AG04449 (cell line): ENCODE data around the gene DNAJC22.

ENCODE experiments used
- CTCF ChIA-PET: fragments of 350-600 bp; formaldehyde crosslinking; extraction: SDS; loops from one replicate; lab custom pipeline; 2021; ENCODE audit warnings: antibody characterized with exemption; lab: Yijun Ruan, JAX
- POLR2A ChIA-PET: fragments of 400-600, 350-600 bp; formaldehyde crosslinking; extraction: SDS; loops from one replicate; lab custom pipeline; 2020; ENCODE audit warnings: antibody characterized with exemption, inconsistent platforms; lab: Yijun Ruan, JAX
- DNase-seq: peaks from one replicate; pipeline ENCODE4 v3.0.0-alpha.2; 2010; ENCODE audit warnings: low read depth, low spot score
- H3K4me3 ChIP-seq: 2 replicates; pipeline ENCODE4 v1.5.1; 2011; ENCODE audit warnings: low read depth, mild to moderate bottlenecking, control low read depth, low read length
- TF ChIP-seq, protein P1 (sequence below): IDR thresholded peaks from one replicate; pipeline ENCODE4 v1.5.1; 2011; ENCODE audit warnings: mild to moderate bottlenecking, moderate library complexity, low read length, control low read depth, inconsistent platforms; ENCODE audit not compliant: insufficient read depth; ENCODE audit errors: missing control alignments

Gene DNAJC22

DNA sequence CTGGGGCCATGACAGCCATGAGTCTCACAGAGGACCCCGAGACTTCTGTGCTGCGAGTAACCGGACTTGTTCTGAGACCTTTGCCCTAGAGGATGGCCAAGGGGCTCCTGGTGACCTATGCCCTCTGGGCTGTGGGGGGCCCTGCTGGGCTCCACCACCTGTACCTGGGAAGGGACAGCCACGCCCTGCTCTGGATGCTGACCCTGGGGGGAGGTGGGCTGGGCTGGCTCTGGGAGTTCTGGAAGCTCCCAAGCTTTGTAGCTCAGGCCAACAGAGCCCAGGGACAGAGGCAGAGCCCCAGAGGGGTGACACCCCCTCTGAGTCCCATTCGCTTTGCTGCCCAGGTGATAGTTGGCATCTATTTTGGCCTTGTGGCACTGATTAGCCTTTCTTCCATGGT is 2.1 kb downstream of the DNAJC22 start:
- H3K4me3 ChIP-seq, result no peak overlapping the region
- ChIA-PET POLR2A (no interaction called here), CTCF (interaction anchor here (1.0 to 26.7 kb wide), 8 partner anchors 9 to 233 kb away, joined by 3 to 1125 read pairs (median 89); partner anchors contain the start of genes C1QL4 and PRPH)
- no peak for DNase-seq
- TF ChIP-seq, protein P1, sequence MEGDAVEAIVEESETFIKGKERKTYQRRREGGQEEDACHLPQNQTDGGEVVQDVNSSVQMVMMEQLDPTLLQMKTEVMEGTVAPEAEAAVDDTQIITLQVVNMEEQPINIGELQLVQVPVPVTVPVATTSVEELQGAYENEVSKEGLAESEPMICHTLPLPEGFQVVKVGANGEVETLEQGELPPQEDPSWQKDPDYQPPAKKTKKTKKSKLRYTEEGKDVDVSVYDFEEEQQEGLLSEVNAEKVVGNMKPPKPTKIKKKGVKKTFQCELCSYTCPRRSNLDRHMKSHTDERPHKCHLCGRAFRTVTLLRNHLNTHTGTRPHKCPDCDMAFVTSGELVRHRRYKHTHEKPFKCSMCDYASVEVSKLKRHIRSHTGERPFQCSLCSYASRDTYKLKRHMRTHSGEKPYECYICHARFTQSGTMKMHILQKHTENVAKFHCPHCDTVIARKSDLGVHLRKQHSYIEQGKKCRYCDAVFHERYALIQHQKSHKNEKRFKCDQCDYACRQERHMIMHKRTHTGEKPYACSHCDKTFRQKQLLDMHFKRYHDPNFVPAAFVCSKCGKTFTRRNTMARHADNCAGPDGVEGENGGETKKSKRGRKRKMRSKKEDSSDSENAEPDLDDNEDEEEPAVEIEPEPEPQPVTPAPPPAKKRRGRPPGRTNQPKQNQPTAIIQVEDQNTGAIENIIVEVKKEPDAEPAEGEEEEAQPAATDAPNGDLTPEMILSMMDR, result no peak

DNA sequence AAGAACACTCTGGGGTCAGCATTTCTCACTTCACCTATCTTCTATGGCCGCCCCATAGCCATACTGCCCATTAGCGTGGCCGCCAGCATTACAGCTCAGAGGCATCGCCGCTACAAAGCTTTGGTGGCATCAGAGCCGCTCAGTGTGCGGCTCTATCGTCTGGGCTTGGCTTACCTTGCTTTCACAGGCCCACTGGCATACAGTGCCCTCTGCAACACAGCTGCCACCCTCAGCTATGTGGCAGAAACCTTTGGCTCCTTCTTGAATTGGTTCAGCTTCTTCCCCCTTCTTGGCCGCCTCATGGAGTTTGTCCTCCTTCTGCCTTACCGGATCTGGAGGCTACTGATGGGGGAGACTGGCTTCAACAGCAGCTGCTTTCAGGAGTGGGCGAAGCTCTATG is 2.6 kb downstream of the DNAJC22 start:
- DNase-seq, result no peak
- TF ChIP-seq, protein P1, result no peak
- CTCF ChIA-PET, result interaction anchor here (3.9 to 26.7 kb wide), 5 partner anchors 8 to 232 kb away, joined by 39 to 1125 read pairs (median 289); partner anchors contain the start of genes C1QL4 and PRPH
- POLR2A ChIA-PET, result no interaction called here
- H3K4me3 ChIP-seq, result no peak overlapping the region

DNA sequence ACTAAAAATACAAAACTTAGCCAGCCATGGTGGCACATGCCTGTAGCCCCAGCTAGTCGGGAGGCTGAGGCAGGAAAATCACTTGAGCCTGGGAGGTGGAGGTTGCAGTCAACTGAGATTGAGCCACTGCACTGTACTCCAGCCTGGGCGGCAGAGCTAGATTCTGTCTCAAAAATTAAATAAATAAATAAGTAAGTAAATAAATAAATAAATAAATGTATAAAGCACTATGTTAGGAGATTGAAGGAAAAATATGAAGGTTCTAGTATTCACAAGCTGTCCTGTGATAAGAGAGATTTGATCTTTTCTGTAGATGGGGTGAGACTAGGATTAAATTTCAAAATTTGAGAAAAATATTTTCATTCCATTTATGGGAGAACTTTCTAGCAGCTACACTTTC is 5.7 kb downstream of the DNAJC22 start:
- ChIA-PET CTCF (interaction anchor here (1.2 to 26.7 kb wide), 6 partner anchors 9 to 159 kb away, joined by 4 to 1125 read pairs (median 166); partner anchors contain the start of genes C1QL4, PRPH and SPATS2), POLR2A (no interaction called here)
- TF ChIP-seq, protein P1, result no peak
- no peak overlapping the region for H3K4me3 ChIP-seq
- DNase-seq, result no peak

DNA sequence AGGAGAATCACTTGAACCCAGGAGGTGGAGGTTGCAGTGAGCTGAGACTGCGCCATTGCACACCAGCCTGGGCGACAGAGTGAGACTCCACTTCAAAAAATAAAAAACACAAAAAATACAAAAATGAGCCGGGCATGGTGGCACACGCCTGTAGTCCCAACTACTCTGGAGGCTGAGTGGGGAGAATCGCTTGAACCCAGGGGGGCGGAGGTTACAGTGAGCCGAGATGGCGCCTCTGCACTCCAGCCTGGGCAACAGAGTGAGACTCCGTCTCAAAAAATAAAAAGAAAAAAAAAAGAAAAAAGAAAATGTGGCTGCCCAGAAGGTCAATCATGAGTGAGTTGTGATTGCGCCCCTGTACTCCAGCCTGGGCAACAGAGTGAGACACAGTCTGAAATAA is 9.2 kb downstream of the DNAJC22 start:
- TF ChIP-seq, protein P1, result no peak
- ChIA-PET CTCF (interaction anchor here (1.8 to 26.7 kb wide), 13 partner anchors 7 to 225 kb away, joined by 4 to 1125 read pairs (median 60); partner anchors contain the start of genes C1QL4, DNAJC22, PRPH and SPATS2), POLR2A (no interaction called here)
- DNase-seq, result no peak
- H3K4me3 ChIP-seq, result no peak overlapping the region

DNA sequence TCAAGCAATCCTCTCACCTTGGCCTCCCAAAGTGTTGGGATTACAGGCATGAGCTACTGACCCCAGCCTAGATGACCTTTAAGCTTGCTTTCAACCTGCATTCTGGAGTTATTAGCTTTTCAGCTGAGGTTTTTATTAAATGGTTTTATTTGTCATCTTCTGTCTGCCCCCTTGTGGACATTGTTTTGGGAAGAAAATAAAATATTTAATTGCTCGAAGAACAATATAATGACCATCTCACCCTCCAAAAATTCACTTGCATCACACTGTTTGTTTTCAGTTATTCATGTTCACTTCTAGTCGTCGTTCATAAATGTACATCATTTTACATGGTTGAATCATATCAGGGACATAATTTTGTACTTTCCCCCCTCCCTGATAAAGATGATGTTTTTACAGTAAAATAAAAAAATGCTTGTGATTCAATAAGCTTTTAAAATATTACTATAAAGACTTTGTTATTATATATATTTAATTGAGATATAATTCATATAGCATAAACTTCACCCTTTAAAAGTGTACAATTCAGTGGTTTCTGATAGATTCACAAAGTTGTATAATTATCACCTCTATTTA is 10.5 kb downstream of the DNAJC22 start:
- TF ChIP-seq, protein P1, result peak; percentile 25
- POLR2A ChIA-PET, result no interaction called here
- DNase-seq, result no peak

DNA sequence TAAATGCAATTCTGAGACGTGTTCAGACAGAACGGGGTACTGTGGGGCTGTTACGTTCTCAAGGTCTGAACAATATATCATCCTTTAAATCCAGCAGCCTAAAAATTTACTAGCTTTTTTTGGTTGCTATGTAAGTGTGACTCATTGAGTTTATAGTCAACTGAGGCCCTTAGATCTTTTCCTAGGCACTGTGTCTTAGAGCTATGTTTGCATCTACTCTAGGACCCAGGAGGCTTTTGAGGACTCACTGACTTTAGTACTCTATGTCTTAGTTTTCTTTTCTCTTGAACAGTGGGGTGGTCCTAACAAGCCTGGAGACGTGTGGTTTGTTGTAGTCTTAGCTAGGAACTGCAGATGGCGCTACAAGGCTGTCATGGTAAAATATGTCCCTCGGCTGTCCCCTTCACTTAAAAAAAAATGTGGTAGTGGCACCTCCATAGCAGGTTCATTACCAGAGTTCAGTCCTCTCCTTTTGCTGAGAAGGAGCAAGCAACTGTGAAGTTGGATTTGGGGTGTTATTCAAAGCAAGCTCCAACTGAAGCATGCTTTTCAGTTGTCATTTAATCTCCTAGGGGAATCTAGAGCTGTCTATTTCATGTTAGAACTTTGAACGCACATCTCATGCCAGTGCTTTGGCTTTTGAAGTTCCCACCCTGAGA is 11.9 kb downstream of the DNAJC22 start:
- TF ChIP-seq, protein P1, result peak; percentile 59
- POLR2A ChIA-PET, result interaction anchor here (0.6 to 1.5 kb wide), 4 partner anchors 8 to 196 kb away, joined by 3 to 16 read pairs (median 6); partner anchors contain the start of gene SPATS2

More for the DNA sequence above, 10.5 kb downstream of the DNAJC22 start:
- no peak overlapping the region for H3K4me3 ChIP-seq
- CTCF ChIA-PET, result interaction anchor here (0.6 to 26.7 kb wide), 47 partner anchors 9 to 342 kb away, joined by 3 to 1125 read pairs (median 8); partner anchors contain the start of genes C1QL4, DNAJC22, PRPH and SPATS2

More for the DNA sequence above, 11.9 kb downstream of the DNAJC22 start:
- no peak overlapping the region for H3K4me3 ChIP-seq
- CTCF ChIA-PET, result interaction anchor here (0.7 to 26.7 kb wide), 71 partner anchors 9 to 405 kb away, joined by 3 to 1125 read pairs (median 5); partner anchors contain the start of genes C1QL4, DNAJC22, PRPF40B and PRPH
- DNase-seq, result no peak
